ENCODE data around the gene CD300LG.
"Not testable (repeated sequence)": the region's sequence is repeated elsewhere in the genome, so short reads cannot be mapped to it uniquely, and the experiment has no call there.

CD300LG gene

DNA sequence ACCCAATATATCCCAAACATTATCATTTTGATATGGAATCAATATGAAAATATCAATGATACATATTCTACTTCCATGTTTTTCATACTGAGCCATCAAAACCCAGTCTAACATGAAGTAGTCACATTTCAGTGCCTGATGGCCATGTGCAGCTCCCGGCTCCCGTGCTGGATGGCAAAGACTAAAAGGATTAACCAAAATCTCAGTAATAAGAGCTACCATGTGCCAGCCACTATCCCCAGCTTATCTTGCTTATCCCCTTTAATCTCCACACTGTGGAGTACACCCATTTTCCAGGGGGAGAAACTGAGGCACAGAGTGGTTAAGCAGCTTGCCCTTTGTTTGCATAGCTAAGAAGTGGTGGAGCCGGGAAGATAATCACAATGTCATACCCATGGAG, 9.2 kb downstream of the CD300LG start:
- DNase-seq = no peak

DNA sequence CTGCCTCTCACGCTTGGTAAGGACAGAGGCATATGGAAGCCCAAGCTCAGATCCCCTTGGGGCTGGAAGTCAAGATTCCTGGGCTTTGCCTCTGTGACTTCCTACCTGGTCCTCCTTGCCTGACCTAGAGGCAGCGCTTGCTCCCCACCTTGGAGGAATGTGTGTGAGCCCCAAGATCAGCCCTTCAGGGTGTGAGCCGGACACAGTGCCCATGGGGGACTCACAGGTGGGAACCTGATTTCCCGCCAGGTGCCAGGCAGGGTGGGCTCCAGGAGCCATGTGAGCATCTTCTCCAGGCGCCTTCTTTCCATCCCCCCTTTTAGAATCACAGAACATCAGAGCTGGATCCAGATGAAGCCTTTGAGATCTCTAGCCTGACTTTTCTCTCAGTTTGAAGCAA, 10.2 kb downstream of the CD300LG start:
- no peak for DNase-seq

DNA sequence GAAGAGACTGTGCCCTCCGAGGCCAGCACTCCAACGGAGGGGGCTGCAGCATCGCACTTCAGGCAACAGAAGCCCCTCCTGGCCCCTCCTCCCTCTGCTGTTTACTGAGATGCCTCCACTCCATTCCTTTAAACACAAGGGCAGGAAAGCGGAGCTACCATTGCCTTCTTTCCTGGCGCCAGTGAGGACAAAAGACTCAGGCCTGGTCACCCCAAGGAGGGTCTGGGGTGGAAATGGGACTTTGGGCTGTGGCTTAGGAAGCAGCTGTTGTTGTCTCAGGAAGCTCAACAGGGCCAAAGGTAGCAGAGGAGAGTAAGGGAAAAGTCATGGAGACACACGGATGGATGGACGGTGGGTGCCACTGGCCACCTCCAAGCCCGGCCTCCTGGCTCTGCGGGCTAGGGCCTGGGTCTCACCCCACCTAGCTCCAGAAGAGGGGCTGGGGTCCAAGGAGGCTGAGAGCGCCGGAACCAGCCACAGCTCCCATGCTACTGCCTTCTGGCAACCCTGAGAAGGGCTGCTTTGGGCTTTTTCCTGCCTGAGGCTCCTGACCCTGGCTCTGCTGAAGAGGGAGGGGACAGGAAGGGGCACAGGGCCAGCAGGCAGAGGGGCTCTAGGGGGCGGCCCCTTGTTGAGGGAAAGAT, 11.1 kb downstream of the CD300LG start:
- no peak for DNase-seq

DNA sequence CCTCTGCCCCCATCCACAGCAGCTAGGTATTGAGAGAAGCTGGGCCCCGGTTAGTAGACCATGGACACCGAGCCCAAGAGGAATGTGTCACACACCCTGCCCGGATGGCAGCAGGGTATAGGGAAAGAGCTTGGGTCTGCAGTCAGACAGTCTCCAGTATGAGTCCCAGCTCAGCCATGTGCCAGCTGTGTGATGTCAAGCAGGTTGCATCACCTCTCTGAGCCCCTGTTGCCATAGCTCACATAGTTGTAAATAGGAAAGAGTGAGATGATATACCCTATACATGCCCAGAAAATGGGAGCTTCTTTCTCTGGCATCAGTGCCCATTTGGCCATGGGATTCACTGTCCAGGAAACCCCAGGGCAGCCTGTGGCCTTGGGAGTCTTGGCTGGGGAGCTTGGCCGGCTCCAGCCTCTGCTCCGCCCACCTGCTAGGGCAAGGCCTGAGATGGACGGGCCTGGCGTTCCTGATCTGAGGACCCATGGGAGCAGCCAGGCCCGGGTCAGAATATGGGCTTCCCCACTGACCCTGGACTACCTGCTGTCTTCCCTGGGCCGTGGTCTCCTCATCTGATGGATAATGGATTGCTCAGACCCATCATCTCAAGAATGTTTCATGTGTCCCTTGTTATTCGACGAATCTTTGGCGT, 13.2 kb downstream of the CD300LG start:
- no peak for DNase-seq

DNA sequence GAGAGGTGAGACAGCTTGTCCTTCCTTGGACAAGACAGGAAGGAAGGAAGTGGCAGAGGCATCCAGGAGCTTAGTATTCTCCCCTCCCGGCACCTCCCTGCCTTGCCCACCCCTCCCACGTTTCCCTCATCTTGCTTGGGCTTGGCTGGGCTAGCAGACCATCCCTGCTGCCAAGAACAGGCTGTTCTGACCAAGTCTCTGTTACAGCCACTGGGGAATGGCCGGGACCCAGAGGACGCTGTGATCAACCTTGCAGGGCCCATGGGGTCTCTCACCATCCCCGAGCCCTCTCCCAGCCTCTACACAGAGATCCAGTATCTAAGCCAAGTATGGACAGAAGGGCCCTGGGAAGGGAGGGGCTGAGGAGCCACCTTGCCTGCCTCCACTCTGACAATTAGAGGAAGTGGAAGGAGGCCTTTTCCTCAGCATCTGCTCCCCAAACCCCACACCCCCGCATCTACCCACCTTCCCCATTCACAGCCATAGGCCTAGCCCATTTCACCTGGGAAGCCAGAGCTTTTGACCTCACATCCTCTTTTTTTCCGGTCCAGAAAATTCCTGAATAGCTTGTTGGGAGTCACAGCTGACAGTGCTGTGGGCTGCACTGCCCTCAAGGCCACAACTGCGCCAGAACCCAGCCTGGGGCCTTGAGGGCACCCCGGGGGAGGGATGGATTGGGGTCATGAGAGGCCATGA, 14.1 kb downstream of the CD300LG start:
- no peak for DNase-seq

DNA sequence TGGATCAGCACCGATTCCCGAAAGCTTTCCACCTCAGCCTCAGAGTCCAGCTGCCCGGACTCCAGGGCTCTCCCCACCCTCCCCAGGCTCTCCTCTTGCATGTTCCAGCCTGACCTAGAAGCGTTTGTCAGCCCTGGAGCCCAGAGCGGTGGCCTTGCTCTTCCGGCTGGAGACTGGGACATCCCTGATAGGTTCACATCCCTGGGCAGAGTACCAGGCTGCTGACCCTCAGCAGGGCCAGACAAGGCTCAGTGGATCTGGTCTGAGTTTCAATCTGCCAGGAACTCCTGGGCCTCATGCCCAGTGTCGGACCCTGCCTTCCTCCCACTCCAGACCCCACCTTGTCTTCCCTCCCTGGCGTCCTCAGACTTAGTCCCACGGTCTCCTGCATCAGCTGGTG, 15.0 kb downstream of the CD300LG start:
- DNase-seq = no peak

DNA sequence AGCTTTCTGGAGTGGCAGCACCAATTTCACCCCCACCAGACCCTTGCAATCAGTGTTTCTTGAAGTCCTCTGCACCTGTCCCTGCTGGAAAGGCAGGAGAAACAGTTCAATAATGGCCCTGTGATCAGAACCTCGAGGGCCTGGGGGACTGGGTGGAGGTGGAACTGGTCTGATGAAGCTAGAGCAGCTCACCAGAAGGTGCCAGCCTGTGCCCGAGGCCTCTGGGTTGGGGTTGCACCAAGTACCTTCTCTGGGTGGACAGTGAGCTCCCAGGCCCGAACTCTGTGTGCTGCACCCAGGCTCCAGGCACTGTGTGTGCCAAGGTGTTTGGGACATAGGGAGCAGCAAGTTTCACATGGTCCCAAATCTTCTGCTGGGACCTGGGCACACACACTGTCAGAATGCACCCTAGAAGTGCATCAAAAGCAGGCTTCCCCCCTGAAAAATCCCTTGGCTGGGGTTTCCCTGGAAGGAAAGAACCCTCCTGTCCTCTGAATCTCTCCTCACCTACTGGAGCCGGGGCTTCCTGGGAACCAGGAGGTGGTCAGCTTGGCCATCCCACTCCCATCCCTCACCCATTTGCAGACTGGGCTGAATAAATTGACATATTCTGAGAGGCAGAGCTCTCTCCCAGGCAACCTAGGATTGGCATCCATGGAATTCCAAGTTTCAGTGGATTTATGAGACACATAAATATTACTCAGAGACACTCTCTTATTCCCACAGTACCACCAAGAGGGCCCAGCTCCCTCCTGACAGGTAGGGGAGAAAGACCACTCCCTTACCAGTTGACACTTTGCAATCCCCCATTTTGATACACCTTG, 17.4 kb downstream of the CD300LG start:
- no peak for DNase-seq

DNA sequence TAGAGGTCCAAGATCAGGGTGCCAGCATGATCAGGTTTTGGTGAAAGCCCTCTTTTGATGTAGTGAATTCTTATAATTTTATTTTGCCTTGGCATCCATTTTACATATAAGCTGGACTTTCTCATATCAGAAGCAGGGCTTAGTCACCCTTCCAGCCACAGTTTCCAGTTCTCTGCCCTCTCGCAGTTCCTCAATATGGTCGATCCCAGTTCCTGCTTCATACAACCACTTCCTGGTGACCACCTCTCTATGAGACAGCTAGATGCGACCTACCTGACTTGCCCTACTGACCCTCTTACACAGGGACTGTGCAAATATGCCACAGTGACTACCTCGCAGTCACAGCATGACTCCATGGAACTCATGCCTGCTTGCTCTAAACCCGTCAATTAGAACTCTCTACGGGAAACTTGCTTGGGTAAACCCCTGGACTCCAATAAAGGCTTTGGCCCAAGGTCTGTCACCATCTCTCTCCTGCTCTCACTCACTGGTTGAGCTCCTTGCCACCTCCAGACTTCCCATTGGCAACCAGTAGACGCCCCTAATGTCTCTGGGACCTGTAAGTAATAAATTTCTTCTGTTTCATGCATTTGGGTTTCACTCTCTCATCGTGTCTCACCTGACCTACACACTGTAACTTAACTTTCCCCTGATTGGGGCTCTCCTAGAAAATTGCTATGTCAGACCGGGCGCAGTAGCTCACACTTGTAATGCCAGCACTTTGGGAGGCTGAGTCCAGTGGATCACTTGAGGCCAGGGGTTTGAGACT, 21.4 kb downstream of the CD300LG start:
- DNase-seq = no peak

DNA sequence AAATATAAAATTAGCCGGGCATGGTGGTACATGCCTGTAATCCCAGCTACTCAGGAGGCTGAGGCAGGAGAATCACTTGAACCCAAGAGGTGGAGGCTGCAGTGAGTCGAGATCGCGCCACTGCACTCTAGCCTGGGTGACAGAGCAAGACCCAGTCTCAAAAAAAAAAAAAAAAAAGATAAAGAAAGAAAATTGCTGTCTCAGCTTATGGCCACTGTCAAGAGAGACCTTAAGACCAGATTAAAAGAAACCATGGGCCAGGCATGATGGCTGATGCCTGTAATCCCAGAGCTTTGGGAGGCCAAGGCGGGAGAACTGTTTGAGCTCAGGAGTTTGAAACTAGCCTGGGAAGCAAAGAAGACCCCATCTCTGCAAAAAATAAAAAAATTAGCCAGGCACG, 22.1 kb downstream of the CD300LG start:
- not testable (repeated sequence) for DNase-seq

DNA sequence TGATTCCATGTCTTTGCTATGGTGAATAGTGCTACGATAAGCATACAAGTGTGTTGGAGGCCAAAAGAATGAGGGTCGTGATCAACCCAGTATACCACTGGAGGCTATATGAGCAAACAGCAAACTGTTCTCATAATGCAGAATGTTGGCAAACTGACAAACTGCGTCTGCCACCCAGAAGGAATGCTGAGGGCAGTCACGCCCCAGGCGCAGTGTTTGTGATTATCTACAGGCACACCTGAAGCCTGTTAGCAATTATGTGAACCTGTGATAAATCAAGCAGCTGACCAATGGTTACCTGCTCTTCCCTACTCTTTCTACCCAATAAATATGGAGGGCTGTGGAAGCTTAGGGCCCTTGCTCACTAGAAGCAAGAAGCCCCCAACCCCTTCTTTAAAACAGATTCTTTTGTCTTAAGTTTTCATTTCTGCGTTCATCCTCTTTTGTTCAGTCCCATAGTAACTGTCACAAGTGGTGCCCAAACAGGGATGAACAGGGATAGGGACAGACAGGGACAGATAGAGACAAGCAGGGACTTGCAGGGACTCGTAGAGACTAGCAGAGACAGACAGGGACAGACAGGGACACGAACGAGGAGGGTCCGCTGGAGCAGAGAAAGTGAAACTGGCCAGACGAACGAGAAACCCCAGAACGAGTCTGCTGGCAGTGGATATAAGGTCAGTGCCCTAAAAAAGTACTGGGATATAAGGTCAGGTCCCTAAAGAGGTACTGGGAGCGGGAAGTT, 25.1 kb downstream of the CD300LG start:
- DNase-seq = no peak

DNA sequence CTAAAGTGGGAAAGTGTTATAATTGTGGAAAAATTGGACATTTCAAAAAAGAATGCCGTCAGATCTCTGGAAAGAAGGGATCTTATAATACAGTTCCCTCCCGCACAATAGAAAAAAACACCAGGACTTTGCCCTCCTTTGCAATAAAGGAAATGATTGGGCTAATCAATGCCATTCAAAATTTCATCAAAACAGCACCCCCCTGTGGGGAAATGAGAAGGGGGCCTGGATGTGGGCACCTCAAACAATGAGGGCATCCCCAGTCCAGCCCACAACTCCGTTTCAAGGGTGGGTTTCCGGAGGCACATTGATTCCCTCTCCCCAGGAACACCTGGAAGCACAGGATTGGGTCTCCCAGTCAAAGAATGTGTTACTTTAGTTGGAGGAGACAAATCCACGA, 26.1 kb downstream of the CD300LG start:
- DNase-seq = no peak

DNA sequence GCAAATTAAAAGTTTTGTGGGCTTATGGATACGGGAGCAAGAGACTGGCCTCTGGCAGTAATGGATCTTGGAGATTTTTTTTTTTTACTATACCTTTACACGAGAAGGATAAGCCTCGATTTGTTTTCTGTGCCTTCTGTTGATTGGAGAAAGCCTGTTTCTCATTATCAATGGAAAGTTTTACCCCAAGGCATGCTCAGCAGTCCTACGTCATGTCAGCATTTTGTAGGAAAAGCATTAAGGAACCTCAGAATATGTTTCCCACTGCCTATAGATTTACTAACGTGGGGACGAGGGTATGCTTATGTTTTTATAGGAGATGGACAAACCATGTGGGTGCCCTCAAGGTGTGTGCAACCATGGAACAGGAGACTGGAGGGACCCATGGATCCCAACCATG, 26.8 kb downstream of the CD300LG start:
- DNase-seq = no peak

DNA sequence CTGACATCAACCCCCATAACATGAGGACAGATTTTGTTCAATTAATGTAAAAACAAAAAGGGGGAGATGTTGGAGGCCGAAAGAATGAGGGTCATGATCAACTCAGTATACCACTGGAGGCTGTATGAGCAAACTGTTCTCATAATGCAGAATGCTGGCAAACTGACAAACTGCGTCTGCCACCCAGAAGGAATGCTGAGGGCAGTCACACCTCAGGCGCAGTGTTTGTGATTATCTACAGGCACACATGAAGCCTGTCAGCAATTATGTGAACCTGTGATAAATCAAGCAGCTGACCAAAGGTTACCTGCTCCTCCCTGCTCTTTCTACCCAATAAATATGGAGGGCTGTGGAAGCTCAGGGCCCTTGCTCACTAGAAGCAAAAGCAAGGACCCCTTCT, 27.3 kb downstream of the CD300LG start:
- no peak for DNase-seq

DNA sequence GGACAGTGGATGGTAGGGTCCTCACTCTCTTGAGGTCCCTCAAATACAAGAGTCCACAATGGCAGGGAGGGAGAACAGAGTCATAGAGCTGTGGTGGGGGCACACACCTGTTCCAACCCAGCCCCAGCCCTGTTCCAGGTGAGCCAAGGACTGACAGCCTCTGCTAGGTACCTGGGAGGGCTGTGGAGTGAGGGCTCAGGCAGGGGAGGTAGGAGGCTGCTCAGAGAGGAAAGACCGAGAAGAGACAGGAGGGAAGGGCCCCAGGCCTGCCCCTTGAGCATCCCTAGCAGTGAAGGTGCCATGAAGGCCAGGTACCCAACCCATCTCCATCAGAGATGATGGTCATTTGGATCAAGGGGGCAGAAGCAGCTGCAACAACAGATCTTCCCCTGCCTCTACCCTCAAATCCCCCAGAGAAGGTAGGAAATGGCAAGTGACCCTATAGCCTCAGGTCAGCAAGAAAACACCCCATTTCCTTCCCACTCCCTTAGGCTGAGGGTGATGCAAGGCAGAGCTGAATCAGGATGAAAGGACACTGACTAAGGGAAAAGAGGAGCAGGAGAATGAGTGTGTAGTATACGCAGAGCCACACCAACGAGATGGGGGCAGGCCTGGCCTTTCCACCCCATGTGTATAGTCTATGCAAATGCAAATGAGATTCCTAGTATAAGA, 28.6 kb downstream of the CD300LG start:
- no peak for DNase-seq

DNA sequence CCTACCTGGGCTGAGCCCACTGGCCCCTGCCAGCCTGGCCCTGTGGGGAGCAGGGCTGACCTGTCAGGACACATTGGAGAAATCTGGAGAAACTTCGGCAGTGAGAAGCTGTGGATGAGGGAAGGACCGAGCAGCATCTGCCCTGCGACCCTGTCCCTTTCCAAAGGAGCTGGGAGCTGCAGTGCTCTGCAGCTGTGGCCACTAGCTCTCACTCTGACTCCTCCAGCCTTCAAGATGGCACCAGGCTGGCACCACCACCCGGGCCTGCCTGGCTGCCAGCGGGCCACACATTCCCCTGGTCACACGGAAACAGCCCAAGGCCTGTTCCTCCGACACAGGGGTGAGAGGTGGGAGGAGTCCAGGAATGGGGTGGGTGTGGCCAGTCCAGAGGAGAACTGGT, 30.1 kb downstream of the CD300LG start:
- no peak for DNase-seq

DNA sequence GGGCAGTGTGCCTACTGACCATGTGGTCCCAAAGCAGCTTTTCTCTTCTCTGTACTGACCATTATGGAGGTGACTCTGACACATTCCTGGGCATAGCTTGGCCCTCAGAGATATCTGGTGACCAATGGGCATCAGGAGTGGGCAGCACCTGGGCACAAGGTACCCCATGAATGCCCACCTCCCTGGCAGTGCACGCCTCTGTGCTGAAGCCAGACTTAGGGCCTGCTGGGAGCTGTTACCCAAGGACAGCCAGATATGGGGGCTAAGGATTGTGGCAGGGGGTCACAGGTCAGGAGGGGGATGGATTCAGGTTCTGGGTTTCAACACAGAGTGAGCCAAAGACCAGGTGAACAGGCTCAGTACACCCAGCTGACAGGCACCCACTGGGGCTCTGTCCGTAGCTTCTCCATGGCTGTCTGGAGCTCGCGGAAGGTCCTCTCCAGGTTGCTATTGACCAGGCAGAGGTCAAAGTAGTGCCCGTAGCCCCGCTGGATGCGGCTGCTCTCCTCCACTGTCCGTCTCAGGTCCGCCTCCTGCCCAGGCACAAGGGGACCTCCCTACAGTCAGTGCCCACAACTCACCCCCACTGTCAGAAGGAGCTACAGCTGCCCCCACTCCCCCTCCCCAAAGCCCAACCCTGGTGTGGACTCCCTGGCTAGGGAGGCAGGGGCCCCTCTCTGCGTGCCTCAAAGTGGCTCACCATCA, 30.6 kb downstream of the CD300LG start:
- DNase-seq = no peak

DNA sequence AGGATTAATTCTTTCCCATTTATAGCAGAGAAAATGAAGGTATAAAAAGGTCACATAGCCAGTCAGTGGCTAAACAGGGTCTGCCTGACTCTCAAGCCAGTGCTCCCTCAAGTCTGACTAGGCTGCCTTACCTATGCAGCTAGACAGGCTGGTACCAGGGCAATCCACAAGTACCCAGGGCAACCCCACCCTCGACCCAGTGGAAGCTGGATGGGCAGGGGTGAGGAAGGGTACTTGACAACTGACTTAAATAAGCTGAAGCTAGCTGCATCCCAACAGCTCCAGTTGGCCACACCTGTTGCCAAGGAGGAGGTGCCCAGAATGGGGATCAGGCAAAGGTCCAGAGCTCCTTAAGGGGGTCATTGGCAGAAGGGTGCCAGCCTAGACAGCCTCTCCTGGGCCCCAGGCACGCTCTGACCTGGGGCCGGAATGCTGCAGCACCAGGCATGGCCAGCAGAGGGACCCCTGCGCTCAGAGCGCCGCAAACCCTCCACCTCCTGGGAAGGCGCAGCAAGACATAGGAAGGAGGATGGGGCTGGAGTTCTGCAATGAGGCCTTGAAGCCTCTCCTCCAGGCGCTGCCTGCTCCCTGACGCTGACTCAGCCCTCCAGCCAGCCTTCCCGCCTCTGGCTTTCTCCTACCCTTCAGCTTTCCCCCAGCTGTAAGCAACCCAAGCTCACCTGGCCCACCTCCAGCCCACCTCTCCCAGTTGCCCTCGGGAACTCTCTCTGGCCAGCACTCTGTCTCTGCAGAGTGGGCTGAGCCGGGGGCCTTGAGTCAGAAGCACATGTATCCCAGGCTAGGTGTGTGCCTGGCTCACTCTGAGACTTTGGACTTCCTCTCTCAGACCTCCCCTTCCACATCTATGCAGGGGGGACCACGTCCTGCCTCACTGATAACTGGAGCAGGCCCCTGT, 31.5 kb downstream of the CD300LG start:
- DNase-seq = no peak

DNA sequence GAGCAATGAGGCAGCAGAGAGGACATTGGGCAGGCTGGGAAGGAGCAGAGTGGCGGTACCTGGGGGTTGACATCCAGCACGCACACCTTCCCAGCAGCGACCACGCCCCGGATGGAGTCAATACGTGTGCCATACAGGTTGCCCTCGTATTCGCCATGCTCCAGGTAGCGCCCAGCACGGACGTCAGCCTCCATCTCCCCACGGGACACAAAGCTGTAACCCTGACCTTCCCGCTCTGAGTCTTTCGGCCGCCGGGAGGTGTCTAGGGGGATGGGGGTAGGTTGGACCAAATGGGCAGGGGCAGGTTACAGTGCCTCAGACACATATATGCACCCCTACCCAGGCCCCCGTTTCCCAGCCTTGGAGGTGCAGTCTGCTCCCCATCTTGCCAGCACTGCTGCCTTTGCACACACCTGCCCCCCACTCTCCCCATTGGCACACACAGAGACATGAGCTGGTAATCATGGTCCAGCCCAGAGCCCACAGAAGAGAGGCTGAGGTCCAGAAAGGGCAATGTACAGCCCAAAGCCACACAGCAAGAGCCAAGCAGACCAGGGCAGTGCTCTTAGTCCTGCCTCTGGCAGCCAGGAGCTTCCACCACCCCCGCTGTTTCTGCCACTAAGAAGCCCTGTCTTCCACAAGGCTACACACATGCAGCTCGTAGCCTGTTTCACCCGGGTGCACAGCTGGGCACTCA, 32.9 kb downstream of the CD300LG start:
- no peak for DNase-seq

DNA sequence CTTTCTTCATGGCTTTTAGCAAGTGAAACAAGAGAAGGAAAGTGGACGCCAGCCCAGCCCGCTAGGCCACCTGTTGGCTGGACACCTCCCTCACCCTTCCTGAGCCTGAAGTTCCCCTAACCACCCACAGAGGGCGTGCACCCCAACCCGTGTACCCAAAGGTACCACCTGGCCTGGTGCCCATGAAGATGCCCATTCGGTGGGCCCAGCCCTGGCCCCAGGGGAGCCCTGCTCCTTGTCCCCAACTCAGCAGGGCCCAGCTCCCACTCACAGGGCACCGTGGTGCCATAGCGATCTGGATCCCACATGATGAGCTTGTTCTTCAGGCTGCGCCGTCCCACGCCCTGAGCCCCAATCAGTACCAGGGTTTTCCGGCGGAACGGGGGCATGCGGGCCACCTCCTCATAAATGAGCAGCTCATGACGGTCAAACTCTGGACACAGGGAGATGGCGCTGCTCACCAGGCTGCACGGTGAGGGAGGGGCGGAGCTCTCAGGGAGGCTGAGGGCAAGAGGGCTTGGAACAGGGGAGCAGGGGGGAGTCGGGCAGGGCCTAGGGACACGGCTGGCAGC, 33.5 kb downstream of the CD300LG start:
- no peak for DNase-seq

Measured in NCI-H446 treated with DMSO at 0.1 percent for 48 hours (cell line).